Measurements from ENCODE around the gene FADS2.

FADS2 gene

GRCh38 chr11:61908730-61909316 is 80.7 kb downstream of the FADS2 start:
- DNase-seq (ENCODE audit: extremely low read depth, low read depth): no peak
- no peak for TF ChIP-seq CTCF (IDR thresholded peaks at IDR 0.05; ENCODE audit: low read depth, low read length)

- DNase-seq (ENCODE audit: extremely low read depth, low read depth): no peak
- no peak; the same call in 1 of the 2 replicates for TF ChIP-seq CTCF (IDR thresholded peaks at IDR 0.05; ENCODE audit: low read depth, low read length)
These were observed 82.4 kb downstream of the FADS2 start for GRCh38 chr11:61910187-61911127.

GRCh38 chr11:61911128-61911700 is 83.1 kb downstream of the FADS2 start:
- TF ChIP-seq CTCF (IDR thresholded peaks at IDR 0.05; ENCODE audit: low read depth, low read length): no peak
- DNase-seq (ENCODE audit: extremely low read depth, low read depth): no peak

- no peak for TF ChIP-seq CTCF (IDR thresholded peaks at IDR 0.05; ENCODE audit: low read depth, low read length)
- no peak for DNase-seq (ENCODE audit: extremely low read depth, low read depth)
These were observed 83.8 kb downstream of the FADS2 start for GRCh38 chr11:61911701-61912529.

GRCh38 chr11:61912530-61912898 is 84.4 kb downstream of the FADS2 start:
- TF ChIP-seq CTCF (IDR thresholded peaks at IDR 0.05; ENCODE audit: low read depth, low read length): no peak
- no peak for DNase-seq (ENCODE audit: extremely low read depth, low read depth)

GRCh38 chr11:61912991-61913698 is 85.0 kb downstream of the FADS2 start:
- no peak for TF ChIP-seq CTCF (IDR thresholded peaks at IDR 0.05; ENCODE audit: low read depth, low read length)

More at GRCh38 chr11:61912991-61913698, 85.0 kb downstream of the FADS2 start:
- DNase-seq (ENCODE audit: extremely low read depth, low read depth): no peak

Data from AG09319 (cell line).